HG02973 (cell line): Measurements from ENCODE around the gene FGF14.

Experiments used
- ATAC-seq: cut with Tn5 transposase; IDR thresholded peaks from one replicate; pipeline ENCODE4 v1.9.1; 2021; ENCODE audit warnings: moderate library complexity; ENCODE audit not compliant: unreplicated experiment

FGF14 gene

GRCh38 chr13:102260256-102260655 lies 141.6 kb downstream of the FGF14 start:
- no peak for ATAC-seq

GRCh38 chr13:102255409-102255808 lies 146.4 kb downstream of the FGF14 start:
- ATAC-seq, result no peak

GRCh38 chr13:102251817-102252216 lies 150.0 kb downstream of the FGF14 start:
- no peak for ATAC-seq

GRCh38 chr13:102250448-102250847 lies 151.4 kb downstream of the FGF14 start:
- ATAC-seq, result no peak

GRCh38 chr13:102244607-102245227 lies 157.1 kb downstream of the FGF14 start:
- no peak for ATAC-seq

- no peak for ATAC-seq
These were observed 161.7 kb downstream of the FGF14 start for GRCh38 chr13:102240110-102240509.

- ATAC-seq, result no peak
These were observed 164.6 kb downstream of the FGF14 start for GRCh38 chr13:102237230-102237629.

GRCh38 chr13:102236830-102237229 lies 165.0 kb downstream of the FGF14 start:
- no peak for ATAC-seq

GRCh38 chr13:102236341-102236740 lies 165.5 kb downstream of the FGF14 start:
- no peak for ATAC-seq

GRCh38 chr13:102235689-102236088 lies 166.2 kb downstream of the FGF14 start:
- no peak for ATAC-seq

- ATAC-seq, result no peak
These were observed 167.2 kb downstream of the FGF14 start for GRCh38 chr13:102234618-102235017.

- no peak for ATAC-seq
These were observed 168.2 kb downstream of the FGF14 start for GRCh38 chr13:102233566-102234208.

- ATAC-seq, result no peak
These were observed 170.4 kb downstream of the FGF14 start for GRCh38 chr13:102231479-102231878.

GRCh38 chr13:102227741-102228140 lies 174.1 kb downstream of the FGF14 start:
- ATAC-seq, result no peak

GRCh38 chr13:102226591-102226990 lies 175.3 kb downstream of the FGF14 start:
- no peak for ATAC-seq

GRCh38 chr13:102225892-102226291 lies 176.0 kb downstream of the FGF14 start:
- no peak for ATAC-seq

GRCh38 chr13:102220681-102221228 lies 181.1 kb downstream of the FGF14 start:
- no peak for ATAC-seq

GRCh38 chr13:102214956-102215355 lies 186.9 kb downstream of the FGF14 start:
- no peak for ATAC-seq

- no peak for ATAC-seq
These were observed 189.1 kb downstream of the FGF14 start for GRCh38 chr13:102212729-102213128.

- no peak for ATAC-seq
These were observed 193.5 kb downstream of the FGF14 start for GRCh38 chr13:102208347-102208746.

- ATAC-seq, result no peak
These were observed 194.0 kb downstream of the FGF14 start for GRCh38 chr13:102207680-102208342.

- ATAC-seq, result no peak
These were observed 198.1 kb downstream of the FGF14 start for GRCh38 chr13:102203718-102204117.
